GM19468 (cell line): ENCODE results near the gene RBM42.
A peak's percentile ranks its signal among the peaks of the same experiment; 100 is the strongest.

Experiments
- ATAC-seq: cut with Tn5 transposase; IDR thresholded peaks from one replicate; pipeline ENCODE4 v1.9.1; 2021; ENCODE audit warnings: mild to moderate bottlenecking, moderate library complexity, moderate number of reproducible peaks; ENCODE audit not compliant: unreplicated experiment; ENCODE audit errors: extremely low read depth

The RBM42 gene

DNA sequence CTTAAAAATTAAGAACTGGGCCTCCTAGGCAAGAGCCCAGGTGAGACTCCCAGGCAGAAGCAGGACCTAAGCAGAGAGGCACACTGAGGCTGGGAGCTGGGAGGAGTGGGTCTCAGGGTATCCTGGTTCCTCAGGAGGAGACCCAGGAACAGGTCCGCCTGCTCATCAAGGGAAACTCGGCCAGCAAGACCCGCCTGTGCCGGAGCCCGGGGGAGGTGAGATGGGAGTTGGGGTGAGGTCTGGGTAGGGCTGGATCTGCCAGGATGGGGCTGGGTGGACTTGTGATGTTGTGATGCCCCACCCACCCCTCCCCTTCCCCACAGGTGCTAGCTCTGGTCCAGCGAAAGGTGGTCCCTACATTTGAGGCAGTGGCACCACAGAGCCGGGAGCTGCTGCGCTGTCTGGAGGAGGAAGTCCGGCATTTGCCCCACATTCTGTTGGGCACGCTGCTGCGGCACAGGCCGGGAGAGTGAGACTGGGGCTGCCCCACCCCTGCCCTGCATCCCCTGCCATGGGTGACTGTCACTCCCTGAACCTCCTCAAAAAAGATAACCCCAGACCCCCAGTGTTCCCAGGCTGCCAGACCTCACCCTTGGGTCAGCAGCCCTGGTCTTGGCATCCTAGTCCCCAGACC is 9.4 kb upstream of the RBM42 start:
- ATAC-seq: no peak

DNA sequence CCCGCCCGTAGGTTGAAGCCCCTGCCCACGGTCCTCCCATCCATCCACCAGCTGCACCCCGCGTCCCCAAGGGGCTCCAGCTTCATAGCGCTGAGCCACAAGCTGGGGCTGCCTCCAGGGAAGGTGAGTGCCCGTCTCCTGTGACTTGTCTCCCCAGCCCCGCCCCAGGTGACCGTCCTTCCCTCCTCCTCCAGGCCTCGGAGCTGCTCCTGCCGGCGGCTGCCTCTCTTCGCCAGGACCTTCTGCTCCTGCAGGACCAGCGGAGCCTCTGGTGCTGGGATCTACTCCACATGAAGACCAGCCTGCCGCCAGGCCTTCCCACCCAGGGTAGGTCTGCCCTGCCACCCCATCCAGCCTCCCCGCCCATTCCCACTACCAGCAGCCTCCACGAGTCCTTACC is 8.8 kb upstream of the RBM42 start:
- ATAC-seq: no peak

DNA sequence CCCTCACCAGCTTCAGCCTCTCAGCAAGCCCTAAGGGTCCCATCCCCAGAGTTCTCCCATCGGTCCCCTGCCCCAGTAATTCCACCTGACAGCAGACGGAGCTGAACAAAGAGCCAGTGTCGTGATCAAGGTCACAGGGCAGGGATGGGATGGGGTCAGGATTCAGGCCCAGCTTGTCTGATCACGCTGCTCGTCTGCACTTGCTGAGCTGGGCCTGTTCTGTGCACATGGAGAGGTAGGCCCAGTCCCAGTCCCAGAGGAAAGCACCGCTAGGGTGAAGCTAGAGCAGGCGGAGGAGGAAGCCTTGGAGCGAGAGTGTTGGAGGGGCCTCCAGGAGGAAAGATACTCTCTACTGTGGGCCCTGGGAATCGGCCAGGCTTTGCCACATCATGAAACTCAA is 7.1 kb upstream of the RBM42 start:
- ATAC-seq: no peak

DNA sequence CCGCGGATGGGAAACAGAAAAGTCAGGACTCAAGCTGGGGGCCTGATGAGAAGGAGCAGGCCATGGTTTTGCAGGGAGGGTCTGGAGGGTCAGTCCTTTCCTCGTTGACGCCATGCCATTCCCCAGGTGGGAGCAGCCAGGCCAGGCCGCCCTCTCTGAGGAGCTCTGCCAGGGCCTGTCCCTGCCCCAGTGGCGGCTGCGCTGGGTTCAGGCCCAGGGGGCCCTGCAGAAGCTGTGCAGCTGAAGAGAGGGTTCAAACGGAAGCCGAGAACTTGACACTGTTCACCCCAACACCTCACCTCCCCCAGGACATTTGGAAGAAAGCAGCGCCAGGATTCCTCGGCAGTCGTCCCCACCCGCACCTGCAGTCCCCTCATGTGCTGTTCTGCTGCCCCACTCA is 6.1 kb upstream of the RBM42 start:
- ATAC-seq: no peak

DNA sequence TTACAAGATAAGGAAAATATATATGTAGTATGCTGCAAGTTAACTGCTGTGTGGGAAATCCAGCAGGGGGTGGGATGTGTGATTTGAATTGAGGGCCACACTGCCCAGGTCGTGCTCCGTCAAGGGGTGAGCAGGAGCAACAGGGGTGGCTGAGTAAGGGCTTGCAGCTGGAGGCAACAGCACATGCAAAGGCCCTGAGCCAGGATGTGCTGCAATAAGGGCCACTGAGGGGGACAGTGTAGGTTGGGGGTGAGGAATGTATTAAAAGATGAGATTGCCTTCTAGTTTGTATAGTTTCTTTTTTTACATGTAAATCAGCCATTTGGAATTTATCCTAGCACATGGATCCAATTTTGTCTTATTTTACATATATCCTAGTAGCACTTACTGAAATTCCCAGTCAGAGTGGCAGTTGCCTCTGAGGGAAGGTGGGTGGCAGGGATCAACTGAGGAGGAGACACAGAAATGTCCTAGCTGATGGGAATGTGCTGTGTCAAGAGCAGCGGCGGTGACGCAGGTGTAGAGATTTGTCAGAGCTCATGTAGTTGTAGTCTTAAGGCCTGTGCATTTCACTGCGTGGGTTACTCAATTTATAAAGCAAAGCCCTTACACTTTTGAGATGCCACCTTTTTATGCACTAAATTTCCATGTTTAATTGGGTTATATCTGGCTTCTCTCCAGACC is 5.4 kb upstream of the RBM42 start:
- no peak for ATAC-seq

DNA sequence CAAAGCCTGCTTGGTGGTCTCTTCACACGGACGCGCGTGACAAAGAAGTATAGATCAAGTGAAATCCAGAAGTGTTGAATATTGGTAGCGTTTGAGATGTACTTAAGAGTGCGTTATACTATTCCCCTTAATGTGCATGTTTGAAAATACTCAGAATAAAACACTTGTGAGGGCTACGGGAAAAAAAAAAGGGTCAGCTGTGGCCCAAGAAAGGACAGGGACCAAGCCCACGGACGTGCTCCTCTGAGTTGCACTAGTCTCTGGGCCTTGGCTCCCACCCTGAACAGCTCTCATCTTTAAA is 622 bp upstream of the RBM42 start:
- ATAC-seq: no peak

DNA sequence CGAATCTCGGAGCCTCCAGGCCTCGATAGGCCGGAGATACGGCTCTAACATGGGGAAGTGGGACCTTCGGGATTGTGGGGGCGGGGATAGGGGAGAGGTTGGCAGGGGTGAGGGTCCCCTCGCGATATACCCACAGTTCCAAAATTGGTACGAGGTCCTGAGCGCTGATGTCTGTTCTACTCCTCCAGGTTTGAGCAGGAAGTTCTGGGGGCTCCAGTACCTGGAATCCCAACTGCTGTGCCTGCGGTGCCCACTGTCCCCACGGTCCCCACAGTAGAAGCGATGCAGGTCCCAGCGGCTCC is 447 bp downstream of the RBM42 start:
- ATAC-seq: no peak

DNA sequence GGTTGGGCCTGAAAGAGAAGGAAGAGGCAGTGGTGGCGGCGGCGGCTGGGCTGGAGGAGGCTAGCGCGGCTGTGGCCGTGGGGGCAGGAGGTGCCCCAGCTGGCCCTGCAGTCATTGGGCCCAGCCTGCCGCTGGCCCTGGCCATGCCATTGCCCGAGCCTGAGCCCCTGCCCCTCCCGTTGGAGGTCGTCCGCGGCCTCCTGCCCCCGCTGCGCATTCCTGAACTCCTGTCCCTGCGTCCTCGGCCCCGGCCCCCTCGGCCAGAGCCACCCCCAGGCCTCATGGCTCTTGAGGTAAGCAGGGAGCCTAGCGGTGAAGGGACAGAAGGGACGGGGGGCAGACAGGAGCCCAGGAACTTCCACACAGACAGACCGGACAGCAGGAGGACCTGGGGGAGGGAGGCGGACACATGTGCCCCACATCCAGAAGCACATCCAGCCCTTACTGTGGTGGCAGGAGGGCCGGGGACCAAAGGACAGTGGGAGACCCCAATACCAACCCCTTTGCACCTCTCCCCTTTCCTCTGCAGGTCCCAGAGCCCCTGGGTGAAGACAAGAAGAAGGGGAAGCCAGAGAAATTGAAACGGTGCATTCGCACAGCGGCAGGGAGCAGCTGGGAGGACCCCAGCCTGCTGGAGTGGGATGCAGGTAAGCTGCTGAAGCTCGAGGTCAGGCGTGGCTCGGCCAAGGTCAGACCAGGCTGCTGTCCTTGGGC is 5.0 kb downstream of the RBM42 start:
- ATAC-seq: no peak

DNA sequence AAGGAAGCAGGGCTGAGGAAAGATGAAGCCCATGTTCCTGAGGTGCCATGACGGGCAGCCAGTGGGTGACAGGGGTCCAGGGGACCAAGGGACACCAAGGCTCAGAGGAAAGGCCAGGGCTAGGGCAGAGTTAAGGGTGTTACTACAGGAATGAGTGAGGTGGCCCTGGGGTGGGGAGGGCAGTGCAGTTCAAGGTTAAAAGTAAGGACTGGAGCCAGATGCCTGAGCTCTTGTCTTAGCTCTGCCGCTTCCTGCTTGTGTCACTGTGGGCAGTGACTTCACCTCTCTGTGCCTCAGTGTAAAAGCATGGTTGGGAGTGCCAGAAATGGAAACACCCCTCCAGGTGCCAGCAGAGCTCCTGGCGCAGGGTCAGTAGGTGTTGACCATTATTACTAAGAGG is 7.8 kb downstream of the RBM42 start:
- ATAC-seq: no peak

DNA sequence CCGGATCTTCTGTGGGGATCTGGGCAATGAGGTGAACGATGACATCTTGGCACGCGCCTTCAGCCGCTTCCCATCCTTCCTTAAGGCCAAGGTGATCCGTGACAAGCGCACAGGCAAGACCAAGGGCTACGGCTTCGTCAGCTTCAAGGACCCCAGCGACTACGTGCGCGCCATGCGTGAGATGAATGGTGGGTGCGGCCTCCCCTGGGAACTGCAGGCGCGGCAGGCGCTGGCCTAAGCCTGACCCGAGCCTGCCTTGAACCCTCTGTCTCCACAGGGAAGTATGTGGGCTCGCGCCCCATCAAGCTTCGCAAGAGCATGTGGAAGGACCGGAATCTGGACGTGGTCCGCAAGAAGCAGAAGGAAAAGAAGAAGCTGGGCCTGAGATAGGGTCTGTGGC is 8.3 kb downstream of the RBM42 start:
- no peak for ATAC-seq

DNA sequence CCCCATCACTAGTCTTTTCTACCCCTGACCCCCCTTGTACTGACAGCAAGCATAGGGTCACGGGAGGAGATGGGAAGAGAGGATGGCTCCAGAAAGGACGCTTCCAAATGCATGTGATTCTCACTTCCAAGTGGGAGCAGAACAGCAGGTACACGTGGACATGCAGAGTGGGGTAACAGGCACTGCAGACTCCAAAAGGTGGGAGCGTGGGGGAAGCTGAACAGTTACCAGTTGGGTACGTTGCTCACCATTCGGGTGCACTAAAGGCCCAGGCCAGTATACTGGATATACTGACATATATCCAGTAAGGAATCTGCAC is 10.4 kb downstream of the RBM42 start:
- no peak for ATAC-seq

DNA sequence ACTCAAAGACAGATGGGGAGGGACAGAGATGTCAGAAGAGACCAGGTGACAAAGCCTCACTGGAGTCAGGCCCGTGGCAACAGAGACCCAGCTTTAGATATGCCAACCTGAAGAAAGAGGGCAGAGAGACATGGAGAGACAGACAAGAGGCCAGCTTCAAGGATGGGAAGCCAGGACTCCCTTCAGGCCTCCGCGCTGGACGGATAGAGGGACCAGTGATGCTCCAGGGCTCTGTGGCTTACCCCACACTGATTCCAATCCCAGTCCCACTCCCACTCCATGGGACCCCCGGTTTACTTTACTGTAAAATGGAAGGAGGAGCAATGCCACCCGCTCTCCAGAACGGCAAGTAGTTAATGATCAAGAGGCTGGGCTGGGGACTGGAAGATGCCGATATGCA is 11.0 kb downstream of the RBM42 start:
- ATAC-seq: no peak

DNA sequence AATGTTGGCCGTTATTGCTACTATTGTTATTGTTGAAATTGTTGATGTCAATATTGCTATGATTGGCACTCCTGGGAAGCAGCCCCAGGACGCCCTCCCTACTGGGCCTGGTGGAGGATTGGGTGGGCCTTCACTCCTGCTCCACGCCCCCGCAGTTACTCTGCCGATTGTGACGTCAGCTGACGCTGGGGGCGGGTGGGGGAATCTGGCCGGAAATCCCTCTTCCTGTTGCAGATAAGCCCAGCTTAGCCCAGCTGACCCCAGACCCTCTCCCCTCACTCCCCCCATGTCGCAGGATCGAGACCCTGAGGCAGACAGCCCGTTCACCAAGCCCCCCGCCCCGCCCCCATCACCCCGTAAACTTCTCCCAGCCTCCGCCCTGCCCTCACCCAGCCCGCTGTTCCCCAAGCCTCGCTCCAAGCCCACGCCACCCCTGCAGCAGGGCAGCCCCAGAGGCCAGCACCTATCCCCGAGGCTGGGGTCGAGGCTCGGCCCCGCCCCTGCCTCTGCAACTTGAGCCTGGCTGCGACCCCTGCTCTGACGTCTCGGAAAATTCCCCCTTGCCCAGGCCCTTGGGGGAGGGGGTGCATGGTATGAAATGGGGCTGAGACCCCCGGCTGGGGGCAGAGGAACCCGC is 12.8 kb downstream of the RBM42 start, which contains the start of gene ETV2:
ETV2 (plus strand) TSS at position 231 of the 637 bp plus-strand sequence. CDS start 716 bp downstream, outside the sequence.
- ATAC-seq: no peak

DNA sequence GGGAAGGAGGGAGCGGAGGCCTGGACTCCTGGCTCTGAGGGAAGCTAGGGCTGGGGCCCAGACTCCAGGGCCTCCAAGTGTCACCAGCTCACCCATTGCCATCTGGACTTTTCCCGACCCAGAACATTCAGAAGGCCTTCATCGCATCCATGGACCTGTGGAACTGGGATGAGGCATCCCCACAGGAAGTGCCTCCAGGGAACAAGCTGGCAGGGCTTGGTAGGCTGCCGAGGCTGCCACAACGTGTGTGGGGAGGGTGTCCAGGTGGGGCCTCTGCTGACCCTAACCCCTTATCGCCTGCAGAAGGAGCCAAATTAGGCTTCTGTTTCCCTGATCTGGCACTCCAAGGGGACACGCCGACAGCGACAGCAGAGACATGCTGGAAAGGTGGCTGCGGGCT is 13.5 kb downstream of the RBM42 start:
- no peak for ATAC-seq

DNA sequence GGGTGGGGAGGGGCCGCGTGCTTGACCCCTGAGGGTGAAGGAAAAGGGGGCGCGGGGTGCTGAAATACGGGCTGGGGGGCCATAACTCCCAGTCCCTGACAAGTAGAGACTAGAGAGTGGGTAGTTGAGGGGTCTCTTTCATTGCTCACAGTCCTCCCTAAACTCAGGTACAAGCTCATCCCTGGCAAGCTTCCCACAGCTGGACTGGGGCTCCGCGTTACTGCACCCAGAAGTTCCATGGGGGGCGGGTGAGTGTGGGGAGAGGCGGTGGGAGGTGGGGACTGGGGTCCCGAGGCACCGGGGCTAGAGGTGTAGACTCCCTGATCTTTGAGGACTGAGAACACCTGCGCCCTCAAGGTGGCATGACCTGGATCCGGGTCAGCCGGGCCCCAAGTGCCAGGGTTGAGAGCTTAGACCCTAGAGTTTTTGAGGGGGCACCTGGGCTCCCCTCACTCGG is 14.0 kb downstream of the RBM42 start:
- no peak for ATAC-seq

DNA sequence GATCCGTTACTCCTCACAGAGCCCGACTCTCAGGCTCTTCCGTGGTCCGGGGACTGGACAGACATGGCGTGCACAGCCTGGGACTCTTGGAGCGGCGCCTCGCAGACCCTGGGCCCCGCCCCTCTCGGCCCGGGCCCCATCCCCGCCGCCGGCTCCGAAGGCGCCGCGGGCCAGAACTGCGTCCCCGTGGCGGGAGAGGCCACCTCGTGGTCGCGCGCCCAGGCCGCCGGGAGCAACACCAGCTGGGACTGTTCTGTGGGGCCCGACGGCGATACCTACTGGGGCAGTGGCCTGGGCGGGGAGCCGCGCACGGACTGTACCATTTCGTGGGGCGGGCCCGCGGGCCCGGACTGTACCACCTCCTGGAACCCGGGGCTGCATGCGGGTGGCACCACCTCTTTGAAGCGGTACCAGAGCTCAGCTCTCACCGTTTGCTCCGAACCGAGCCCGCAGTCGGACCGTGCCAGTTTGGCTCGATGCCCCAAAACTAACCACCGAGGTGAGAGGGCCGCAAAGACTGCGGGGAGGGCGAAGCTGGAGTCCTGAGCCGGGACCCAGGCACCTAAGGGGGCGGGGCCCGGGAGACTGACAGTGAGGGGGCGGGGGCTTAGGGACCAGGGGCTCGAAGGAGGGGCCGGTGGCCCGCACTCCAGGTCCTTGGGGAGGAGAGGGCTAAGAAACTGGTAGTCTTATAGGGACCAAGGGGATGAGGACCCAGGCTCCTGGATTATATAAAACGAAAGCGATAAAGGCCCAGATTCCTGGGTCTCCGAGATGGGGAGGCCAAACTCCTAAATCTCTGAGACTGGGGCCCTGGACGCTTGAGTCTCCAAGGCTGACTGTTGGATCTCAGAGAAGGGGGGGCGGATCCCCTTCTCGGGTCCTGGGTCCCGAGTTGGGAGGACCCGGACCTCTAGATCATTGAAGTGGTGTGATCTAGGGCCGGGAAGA is 14.7 kb downstream of the RBM42 start:
- ATAC-seq: peak; percentile 26

DNA sequence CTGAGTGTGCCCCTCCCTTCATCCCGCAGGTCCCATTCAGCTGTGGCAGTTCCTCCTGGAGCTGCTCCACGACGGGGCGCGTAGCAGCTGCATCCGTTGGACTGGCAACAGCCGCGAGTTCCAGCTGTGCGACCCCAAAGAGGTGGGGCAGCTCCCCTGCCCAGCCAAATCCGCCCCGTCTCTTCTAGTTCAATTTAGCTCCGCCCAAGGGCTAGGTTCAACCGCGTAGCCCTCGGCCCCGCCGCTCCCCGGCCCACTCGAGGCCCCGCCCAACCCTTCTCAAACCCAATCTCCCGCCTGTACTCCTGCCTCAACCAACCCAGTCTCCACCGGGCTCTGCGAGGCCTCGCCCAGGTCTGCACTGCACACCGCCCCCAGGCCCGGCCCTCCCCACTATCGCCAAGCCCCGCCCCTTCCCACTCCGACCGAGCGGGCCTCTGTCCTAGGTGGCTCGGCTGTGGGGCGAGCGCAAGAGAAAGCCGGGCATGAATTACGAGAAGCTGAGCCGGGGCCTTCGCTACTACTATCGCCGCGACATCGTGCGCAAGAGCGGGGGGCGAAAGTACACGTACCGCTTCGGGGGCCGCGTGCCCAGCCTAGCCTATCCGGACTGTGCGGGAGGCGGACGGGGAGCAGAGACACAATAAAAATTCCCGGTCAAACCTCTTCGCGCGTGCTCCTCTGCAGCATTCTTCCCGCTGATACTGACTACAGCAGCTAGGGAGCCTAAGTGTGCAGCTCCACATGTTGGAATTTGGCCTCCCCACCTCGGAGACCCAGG is 15.6 kb downstream of the RBM42 start:
- ATAC-seq: peak; percentile 54

DNA sequence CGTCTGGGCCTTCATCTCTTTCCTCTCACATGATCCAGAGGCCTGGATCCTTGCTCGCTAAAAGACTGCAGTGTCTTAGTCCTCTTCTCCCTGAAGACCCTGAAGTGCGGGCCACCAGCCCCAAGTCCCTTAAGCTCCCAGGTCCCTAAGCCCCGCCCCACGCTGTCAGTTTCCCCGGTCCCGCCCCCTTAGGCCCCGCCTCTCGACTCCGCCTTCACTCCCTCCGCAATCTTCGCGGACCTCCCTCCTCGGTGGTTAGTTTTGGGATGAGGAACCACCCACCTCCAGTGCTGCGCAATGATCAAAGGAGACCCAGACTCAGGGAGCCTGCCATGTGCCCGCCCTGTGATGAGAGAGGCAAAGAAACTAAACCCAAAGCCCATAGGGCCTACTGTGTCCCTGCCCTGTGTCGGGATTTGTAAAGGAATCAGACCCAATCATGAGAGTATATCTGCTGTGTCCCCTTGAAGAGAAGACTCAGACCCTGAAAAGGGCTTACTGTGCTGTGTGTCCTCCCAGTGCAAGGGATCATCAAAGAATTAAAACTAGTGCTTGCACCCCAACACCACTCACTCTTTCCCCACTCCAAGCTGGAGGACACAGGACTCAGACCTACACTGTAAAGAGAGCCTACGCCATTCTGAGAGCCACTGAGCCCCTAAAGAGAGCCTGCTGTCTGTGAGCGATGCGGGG is 16.3 kb downstream of the RBM42 start:
- ATAC-seq: no peak
